ENCODE results near the gene ZCCHC24. TPM values are rescaled to one million over a fixed set of nuclear protein-coding genes. Genes with fewer than 3 reads are reported as not detected.

The ZCCHC24 gene
- polyA plus RNA-seq, 1 of the 3 experiments (the other 2 are of a cell fraction): 15.8 TPM

DNA sequence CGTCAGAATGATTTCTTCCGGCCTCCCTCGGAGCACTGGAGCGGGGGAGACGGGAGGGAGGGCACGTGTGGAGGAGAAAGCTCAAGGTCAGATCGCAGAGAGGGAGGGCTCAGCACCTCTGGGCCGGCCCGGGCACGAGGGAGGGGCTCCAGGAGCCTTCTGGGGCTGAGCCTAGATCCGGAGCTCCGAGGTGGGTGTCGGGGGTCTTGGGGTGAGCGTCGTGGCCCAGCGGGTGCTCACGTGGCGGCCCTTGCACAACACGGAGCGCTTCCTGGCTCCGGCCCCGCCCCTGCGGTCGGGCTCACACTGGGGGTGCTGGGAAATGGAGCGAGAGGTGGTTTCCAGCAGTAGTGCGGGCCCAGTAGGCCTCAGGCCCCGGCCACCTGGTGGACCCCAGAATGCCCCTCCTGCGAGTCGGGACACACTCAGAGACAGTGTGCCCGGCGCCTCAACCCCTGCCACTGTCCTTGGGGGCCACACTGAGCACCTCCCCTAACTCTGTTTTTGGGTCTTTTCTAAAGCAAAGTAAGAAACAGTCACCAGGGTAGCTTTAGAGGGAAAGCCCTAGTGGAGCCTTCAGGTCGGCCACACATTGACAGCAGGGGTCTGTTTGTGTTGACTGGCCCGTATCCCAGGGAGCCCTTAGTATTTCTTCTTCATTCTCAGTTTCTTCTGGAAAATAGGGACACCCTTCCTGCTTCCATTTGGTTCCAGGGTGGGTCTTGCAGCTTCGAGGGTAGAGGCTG lies 97.4 kb downstream of the ZCCHC24 start:
- peak overlapping the region; percentile 95 to 96 for H3K4me3 ChIP-seq (ENCODE audit: low read depth in 2 of 2, low read length in 1 of 2)
- H2AFZ ChIP-seq (ENCODE audit: low read depth): peak overlapping the region; percentile 76
- peaks cover 47% of the 10 kb centered on the region for H3K79me2 ChIP-seq (ENCODE audit: insufficient read depth)
- ChIA-PET POLR2A (no interaction called here), CTCF (interaction anchor here (0.7 to 2.3 kb wide), 15 partner anchors 9 to 144 kb away, joined by 3 to 13 read pairs (median 4); no protein-coding TSS in a partner anchor)
- H3K4me1 ChIP-seq (ENCODE audit: control insufficient read depth in 1 of 2, insufficient read depth in 2 of 2, low read depth in 1 of 2, low read length in 1 of 2): peaks cover 13 to 49% of the 10 kb centered on the region in 2 experiments; a peak in 3 of 4 replicates
- H3K9me2 ChIP-seq: no peaks in the 10 kb centered on the region
- DNase-seq: peak; percentile 78
- H4K20me1 ChIP-seq (ENCODE audit: insufficient read depth): peaks cover 18% of the 10 kb centered on the region; the same call in 1 of the 2 replicates
- H3F3A ChIP-seq (replicated peaks; ENCODE audit: insufficient read depth): no peaks in the 10 kb centered on the region
- H3K27ac ChIP-seq (ENCODE audit: low read depth in 2 of 2, low read length in 1 of 2): peak overlapping the region; percentile 70 to 79
- 7% methylated on average over 12 of the region's 34 CpGs for WGBS (ENCODE audit: low lambda C conversion rate)
- no peaks in the 10 kb centered on the region for H3K27me3 ChIP-seq (ENCODE audit: insufficient read depth)
- H3K9ac ChIP-seq: peak overlapping the region; percentile 96
- peak overlapping the region; percentile 99 for H3K4me2 ChIP-seq
- H3K36me3 ChIP-seq (replicated peaks in 1 of 2; ENCODE audit: control insufficient read depth in 1 of 2, insufficient read depth in 2 of 2, low read length in 1 of 2): peaks cover 37 to 41% of the 10 kb centered on the region in 2 experiments
- no peaks in the 10 kb centered on the region for H3K9me3 ChIP-seq
- TF ChIP-seq, protein P1, sequence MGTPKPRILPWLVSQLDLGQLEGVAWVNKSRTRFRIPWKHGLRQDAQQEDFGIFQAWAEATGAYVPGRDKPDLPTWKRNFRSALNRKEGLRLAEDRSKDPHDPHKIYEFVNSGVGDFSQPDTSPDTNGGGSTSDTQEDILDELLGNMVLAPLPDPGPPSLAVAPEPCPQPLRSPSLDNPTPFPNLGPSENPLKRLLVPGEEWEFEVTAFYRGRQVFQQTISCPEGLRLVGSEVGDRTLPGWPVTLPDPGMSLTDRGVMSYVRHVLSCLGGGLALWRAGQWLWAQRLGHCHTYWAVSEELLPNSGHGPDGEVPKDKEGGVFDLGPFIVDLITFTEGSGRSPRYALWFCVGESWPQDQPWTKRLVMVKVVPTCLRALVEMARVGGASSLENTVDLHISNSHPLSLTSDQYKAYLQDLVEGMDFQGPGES (IDR thresholded peaks at IDR 0.05; ENCODE audit: low read depth, low read length): no peak
- no peak for TF ChIP-seq FOXM1 (IDR thresholded peaks at IDR 0.05; ENCODE audit: low read depth)
- no peak for TF ChIP-seq RAD21 (IDR thresholded peaks at IDR 0.05; ENCODE audit: low read length)
- TF ChIP-seq TEAD4 (IDR thresholded peaks at IDR 0.05; ENCODE audit: borderline replicate concordance, insufficient read depth): no peak
- TF ChIP-seq, protein P2, sequence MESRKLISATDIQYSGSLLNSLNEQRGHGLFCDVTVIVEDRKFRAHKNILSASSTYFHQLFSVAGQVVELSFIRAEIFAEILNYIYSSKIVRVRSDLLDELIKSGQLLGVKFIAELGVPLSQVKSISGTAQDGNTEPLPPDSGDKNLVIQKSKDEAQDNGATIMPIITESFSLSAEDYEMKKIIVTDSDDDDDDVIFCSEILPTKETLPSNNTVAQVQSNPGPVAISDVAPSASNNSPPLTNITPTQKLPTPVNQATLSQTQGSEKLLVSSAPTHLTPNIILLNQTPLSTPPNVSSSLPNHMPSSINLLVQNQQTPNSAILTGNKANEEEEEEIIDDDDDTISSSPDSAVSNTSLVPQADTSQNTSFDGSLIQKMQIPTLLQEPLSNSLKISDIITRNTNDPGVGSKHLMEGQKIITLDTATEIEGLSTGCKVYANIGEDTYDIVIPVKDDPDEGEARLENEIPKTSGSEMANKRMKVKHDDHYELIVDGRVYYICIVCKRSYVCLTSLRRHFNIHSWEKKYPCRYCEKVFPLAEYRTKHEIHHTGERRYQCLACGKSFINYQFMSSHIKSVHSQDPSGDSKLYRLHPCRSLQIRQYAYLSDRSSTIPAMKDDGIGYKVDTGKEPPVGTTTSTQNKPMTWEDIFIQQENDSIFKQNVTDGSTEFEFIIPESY (IDR thresholded peaks at IDR 0.05; ENCODE audit: borderline replicate concordance, low read depth): no peak
- peak; percentile 76; the same call in 1 of the 2 replicates for TF ChIP-seq SIN3A (IDR thresholded peaks at IDR 0.05; ENCODE audit: borderline replicate concordance, low read depth, low read length)
- TF ChIP-seq JUND (IDR thresholded peaks at IDR 0.05): no peak
- TF ChIP-seq, protein P3, sequence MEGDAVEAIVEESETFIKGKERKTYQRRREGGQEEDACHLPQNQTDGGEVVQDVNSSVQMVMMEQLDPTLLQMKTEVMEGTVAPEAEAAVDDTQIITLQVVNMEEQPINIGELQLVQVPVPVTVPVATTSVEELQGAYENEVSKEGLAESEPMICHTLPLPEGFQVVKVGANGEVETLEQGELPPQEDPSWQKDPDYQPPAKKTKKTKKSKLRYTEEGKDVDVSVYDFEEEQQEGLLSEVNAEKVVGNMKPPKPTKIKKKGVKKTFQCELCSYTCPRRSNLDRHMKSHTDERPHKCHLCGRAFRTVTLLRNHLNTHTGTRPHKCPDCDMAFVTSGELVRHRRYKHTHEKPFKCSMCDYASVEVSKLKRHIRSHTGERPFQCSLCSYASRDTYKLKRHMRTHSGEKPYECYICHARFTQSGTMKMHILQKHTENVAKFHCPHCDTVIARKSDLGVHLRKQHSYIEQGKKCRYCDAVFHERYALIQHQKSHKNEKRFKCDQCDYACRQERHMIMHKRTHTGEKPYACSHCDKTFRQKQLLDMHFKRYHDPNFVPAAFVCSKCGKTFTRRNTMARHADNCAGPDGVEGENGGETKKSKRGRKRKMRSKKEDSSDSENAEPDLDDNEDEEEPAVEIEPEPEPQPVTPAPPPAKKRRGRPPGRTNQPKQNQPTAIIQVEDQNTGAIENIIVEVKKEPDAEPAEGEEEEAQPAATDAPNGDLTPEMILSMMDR (IDR thresholded peaks at IDR 0.05): no peak
- TF ChIP-seq RCOR1 (IDR thresholded peaks at IDR 0.05; ENCODE audit: low read length): no peak
- TF ChIP-seq MXI1 (IDR thresholded peaks at IDR 0.05; ENCODE audit: low read depth, low read length): peak; percentile 85; the same call in 1 of the 2 replicates
- TF ChIP-seq MEF2A (IDR thresholded peaks at IDR 0.05; ENCODE audit: borderline replicate concordance, low read depth): no peak
- TF ChIP-seq EZH2phosphoT487 (IDR thresholded peaks at IDR 0.05; ENCODE audit: borderline replicate concordance, low read depth): no peak
- TF ChIP-seq, protein P4, sequence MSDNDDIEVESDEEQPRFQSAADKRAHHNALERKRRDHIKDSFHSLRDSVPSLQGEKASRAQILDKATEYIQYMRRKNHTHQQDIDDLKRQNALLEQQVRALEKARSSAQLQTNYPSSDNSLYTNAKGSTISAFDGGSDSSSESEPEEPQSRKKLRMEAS (IDR thresholded peaks at IDR 0.05; ENCODE audit: low read depth): peak; percentile 96
- TF ChIP-seq, protein P5, sequence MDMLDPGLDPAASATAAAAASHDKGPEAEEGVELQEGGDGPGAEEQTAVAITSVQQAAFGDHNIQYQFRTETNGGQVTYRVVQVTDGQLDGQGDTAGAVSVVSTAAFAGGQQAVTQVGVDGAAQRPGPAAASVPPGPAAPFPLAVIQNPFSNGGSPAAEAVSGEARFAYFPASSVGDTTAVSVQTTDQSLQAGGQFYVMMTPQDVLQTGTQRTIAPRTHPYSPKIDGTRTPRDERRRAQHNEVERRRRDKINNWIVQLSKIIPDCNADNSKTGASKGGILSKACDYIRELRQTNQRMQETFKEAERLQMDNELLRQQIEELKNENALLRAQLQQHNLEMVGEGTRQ (IDR thresholded peaks at IDR 0.05; ENCODE audit: borderline replicate concordance, low read depth, low read length): no peak
- no peak for TF ChIP-seq TCF12 (IDR thresholded peaks at IDR 0.05)
- TF ChIP-seq NRF1 (IDR thresholded peaks at IDR 0.05; ENCODE audit: low read depth, low read length): no peak
- no peak for TF ChIP-seq GATA2 (CRISPR knock-in tag; IDR thresholded peaks at IDR 0.05)
- no peak for TF ChIP-seq GABPA (IDR thresholded peaks at IDR 0.05; ENCODE audit: low read depth)
- no peak for TF ChIP-seq SMC3 (IDR thresholded peaks at IDR 0.05; ENCODE audit: low read depth, low read length)
- TF ChIP-seq YY1 (IDR thresholded peaks at IDR 0.05; ENCODE audit: low read depth): no peak
- TF ChIP-seq, protein P6, sequence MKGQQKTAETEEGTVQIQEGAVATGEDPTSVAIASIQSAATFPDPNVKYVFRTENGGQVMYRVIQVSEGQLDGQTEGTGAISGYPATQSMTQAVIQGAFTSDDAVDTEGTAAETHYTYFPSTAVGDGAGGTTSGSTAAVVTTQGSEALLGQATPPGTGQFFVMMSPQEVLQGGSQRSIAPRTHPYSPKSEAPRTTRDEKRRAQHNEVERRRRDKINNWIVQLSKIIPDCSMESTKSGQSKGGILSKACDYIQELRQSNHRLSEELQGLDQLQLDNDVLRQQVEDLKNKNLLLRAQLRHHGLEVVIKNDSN (IDR thresholded peaks at IDR 0.05; ENCODE audit: borderline replicate concordance, low read depth): peak; percentile 65
- peak; percentile 41; the same call in 1 of the 2 replicates for TF ChIP-seq ELF1 (IDR thresholded peaks at IDR 0.05)
- TF ChIP-seq NFIC (IDR thresholded peaks at IDR 0.05; ENCODE audit: borderline replicate concordance): no peak

All from SK-N-SH (cell line).